DMS153 (cell line): ENCODE results near the gene DIMT1.

Experiments
- DNase-seq: peaks from one replicate; lab custom pipeline; 2025; lab: John Stamatoyannopoulos, UW

The DIMT1 gene

GRCh38 chr5:62403411-62404250 is at the start of gene DIMT1:
DIMT1 (minus strand) TSS chr5:62403905; CDS start chr5:62403772, 133 bp downstream.
- peak; percentile 85 for DNase-seq

- no peak for DNase-seq
These were observed 46.6 kb upstream of the DIMT1 start for GRCh38 chr5:62450259-62450658.

GRCh38 chr5:62448528-62448927 is 44.8 kb upstream of the DIMT1 start:
- no peak for DNase-seq

- no peak for DNase-seq
These were observed 28.9 kb upstream of the DIMT1 start for GRCh38 chr5:62432621-62433064.

GRCh38 chr5:62431735-62432620 is 28.3 kb upstream of the DIMT1 start:
- DNase-seq = no peak

GRCh38 chr5:62424763-62425162 is 21.1 kb upstream of the DIMT1 start:
- no peak for DNase-seq

GRCh38 chr5:62421414-62421813 is 17.7 kb upstream of the DIMT1 start:
- no peak for DNase-seq

GRCh38 chr5:62419609-62420008 is 15.9 kb upstream of the DIMT1 start:
- no peak for DNase-seq

- DNase-seq = no peak
These were observed 14.9 kb upstream of the DIMT1 start for GRCh38 chr5:62418462-62419076.

GRCh38 chr5:62413711-62414110 is 10.0 kb upstream of the DIMT1 start:
- no peak for DNase-seq

- peak; percentile 92 for DNase-seq
These were observed 9.0 kb upstream of the DIMT1 start, which contains the start of gene IPO11 for GRCh38 chr5:62412549-62413329. IPO11 (plus strand) TSS chr5:62412763; CDS start chr5:62437280, 24,517 bp downstream.

GRCh38 chr5:62395210-62395950 is 8.3 kb downstream of the DIMT1 start:
- no peak for DNase-seq

GRCh38 chr5:62386824-62387223 is 16.9 kb downstream of the DIMT1 start:
- DNase-seq = no peak

GRCh38 chr5:62385816-62386400 is 17.8 kb downstream of the DIMT1 start:
- no peak for DNase-seq

- DNase-seq = no peak
These were observed 18.6 kb downstream of the DIMT1 start for GRCh38 chr5:62385131-62385530.

- no peak for DNase-seq
These were observed 27.6 kb downstream of the DIMT1 start for GRCh38 chr5:62376064-62376463.

- no peak for DNase-seq
These were observed 28.1 kb downstream of the DIMT1 start for GRCh38 chr5:62375627-62376026.

- no peak for DNase-seq
These were observed 29.6 kb downstream of the DIMT1 start for GRCh38 chr5:62374090-62374489.

GRCh38 chr5:62373382-62373781 is 30.3 kb downstream of the DIMT1 start:
- DNase-seq = no peak

- DNase-seq = no peak
These were observed 31.1 kb downstream of the DIMT1 start for GRCh38 chr5:62372600-62372999.
